22Rv1 (cell line): ENCODE results near the gene UGT1A6.

Source experiments
- ZFX ChIP-seq: fragments of 450-650 bp; IDR thresholded peaks from 2 replicates; pipeline ENCODE4 v1.6.1; 2017; ENCODE audit warnings: antibody characterized with exemption, borderline replicate concordance
- TF ChIP-seq, protein P1 (sequence below): fragments of 450-650 bp; IDR thresholded peaks from 2 replicates; pipeline ENCODE4 v1.5.1; 2017; ENCODE audit warnings: mild to moderate bottlenecking

DNA sequence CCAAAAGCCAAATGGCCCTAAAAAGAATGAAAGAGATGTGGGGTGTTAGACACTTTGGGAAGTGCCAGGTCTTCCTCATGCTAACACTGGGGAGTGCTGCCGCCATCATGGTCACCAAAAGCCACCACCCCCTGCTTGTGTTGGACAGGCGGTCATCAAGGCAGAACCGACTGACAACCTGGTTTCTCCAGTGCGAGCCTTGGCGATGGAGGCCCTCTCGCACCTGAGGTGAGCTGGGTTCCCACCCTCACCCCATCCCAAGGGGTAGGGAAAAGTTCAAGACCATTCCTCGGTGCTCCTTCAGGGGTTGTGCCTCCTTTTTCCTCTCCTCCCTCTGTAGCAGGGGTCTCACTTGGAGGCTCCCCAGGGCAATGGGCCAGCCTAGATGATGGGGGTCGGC, 119.0 kb downstream of the UGT1A6 start:
- TF ChIP-seq, protein P1, sequence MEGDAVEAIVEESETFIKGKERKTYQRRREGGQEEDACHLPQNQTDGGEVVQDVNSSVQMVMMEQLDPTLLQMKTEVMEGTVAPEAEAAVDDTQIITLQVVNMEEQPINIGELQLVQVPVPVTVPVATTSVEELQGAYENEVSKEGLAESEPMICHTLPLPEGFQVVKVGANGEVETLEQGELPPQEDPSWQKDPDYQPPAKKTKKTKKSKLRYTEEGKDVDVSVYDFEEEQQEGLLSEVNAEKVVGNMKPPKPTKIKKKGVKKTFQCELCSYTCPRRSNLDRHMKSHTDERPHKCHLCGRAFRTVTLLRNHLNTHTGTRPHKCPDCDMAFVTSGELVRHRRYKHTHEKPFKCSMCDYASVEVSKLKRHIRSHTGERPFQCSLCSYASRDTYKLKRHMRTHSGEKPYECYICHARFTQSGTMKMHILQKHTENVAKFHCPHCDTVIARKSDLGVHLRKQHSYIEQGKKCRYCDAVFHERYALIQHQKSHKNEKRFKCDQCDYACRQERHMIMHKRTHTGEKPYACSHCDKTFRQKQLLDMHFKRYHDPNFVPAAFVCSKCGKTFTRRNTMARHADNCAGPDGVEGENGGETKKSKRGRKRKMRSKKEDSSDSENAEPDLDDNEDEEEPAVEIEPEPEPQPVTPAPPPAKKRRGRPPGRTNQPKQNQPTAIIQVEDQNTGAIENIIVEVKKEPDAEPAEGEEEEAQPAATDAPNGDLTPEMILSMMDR, result no peak
- TF ChIP-seq ZFX, result no peak
